Thoracic aorta (tissue), 2 donors: ENCODE data around the gene BSPRY. TPM values are rescaled to one million over a fixed set of nuclear protein-coding genes. Genes with fewer than 3 reads are reported as not detected.

ENCODE experiments used
- ATAC-seq: fragments of 150-250 bp; one replicate; pipeline ENCODE4 v1.8.0; 2017; ENCODE audit warnings: low read depth; ENCODE audit not compliant: insufficient number of reproducible peaks, low FRiP score
- DNase-seq: peaks from one replicate; pipeline ENCODE4 v3.0.0-alpha.2; 2020; ENCODE audit warnings: low spot score
- H3K27ac ChIP-seq, 2 donors: fragments of 200-600 bp; sonication (generic); 1 replicate in 1 of 2; 2 replicates in 1 of 2; pipeline ENCODE4 v1.5.1; 2016; ENCODE audit warnings: mild to moderate bottlenecking in 2 of 2, moderate library complexity in 2 of 2
- H3K27me3 ChIP-seq: fragments of 200-600 bp; sonication (generic); replicated peaks from 2 replicates; pipeline ENCODE4 v1.6.0; 2016; ENCODE audit warnings: mild to moderate bottlenecking; ENCODE audit not compliant: insufficient read depth
- H3K36me3 ChIP-seq: fragments of 200-600 bp; sonication (generic); one replicate; pipeline ENCODE4 v1.5.1; 2016
- H3K4me1 ChIP-seq, 2 donors: fragments of 200-600 bp; sonication (generic); 1 replicate in 1 of 2; 2 replicates in 1 of 2; pipeline versions ENCODE4 v1.5.1 to v1.6.0; 2016; ENCODE audit warnings: low read depth in 2 of 2, mild to moderate bottlenecking in 1 of 2; ENCODE audit not compliant: control insufficient read depth in 1 of 2
- H3K4me3 ChIP-seq: fragments of 200-600 bp; sonication (generic); 2 replicates; pipeline ENCODE4 v1.5.1; 2016; ENCODE audit warnings: mild to moderate bottlenecking
- H3K9me3 ChIP-seq: fragments of 200-600 bp; sonication (generic); 2 replicates; pipeline ENCODE4 v1.5.1; 2016
- total RNA-seq, 2 donors: library from RNA; depleted of rRNA; stranded (reverse); fragments of >200 nt; gene quantifications; one replicate each; pipeline versions ENCODE4 v1.1.0 to v1.2.3, GENCODE V29; 2016
- TF ChIP-seq, protein P1 (sequence below): fragments of 200-600 bp; sonication (generic); IDR thresholded peaks from one replicate; pipeline ENCODE4 v1.5.1; 2019; ENCODE audit warnings: antibody characterized with exemption

Gene BSPRY
- total RNA-seq, 2 donors from 2014 or later: 0.14 TPM; not detected in 1

DNA sequence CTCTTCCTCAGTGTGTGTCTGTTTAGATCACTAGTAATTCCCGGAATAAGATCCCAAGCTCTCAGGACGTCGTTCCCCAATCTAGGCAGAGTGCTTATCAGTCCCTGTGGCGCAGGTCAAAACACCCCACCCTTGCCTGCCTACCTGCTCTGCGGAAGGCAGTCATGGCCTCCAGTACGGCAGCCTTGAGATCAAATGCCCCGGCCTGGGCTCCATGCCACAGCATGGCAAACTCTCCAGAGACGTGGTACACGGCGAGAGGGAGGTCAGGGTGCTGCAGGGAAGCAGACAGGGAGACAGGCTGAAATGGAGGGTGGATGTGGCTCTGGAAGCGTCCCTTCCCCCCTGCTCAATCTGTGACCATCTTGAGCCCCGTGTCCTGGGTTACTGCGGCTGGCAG is 39.5 kb downstream of the BSPRY start:
- TF ChIP-seq, protein P1, sequence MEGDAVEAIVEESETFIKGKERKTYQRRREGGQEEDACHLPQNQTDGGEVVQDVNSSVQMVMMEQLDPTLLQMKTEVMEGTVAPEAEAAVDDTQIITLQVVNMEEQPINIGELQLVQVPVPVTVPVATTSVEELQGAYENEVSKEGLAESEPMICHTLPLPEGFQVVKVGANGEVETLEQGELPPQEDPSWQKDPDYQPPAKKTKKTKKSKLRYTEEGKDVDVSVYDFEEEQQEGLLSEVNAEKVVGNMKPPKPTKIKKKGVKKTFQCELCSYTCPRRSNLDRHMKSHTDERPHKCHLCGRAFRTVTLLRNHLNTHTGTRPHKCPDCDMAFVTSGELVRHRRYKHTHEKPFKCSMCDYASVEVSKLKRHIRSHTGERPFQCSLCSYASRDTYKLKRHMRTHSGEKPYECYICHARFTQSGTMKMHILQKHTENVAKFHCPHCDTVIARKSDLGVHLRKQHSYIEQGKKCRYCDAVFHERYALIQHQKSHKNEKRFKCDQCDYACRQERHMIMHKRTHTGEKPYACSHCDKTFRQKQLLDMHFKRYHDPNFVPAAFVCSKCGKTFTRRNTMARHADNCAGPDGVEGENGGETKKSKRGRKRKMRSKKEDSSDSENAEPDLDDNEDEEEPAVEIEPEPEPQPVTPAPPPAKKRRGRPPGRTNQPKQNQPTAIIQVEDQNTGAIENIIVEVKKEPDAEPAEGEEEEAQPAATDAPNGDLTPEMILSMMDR: no peak
- Histone ChIP-seq H3K36me3 (peaks cover 40% of the 10 kb centered on the region), H3K27me3 (no peaks in the 10 kb centered on the region), H3K27ac (no peak overlapping the region), H3K4me3 (no peak overlapping the region), H3K9me3 (no peaks in the 10 kb centered on the region), H3K4me1 (no peaks in the 10 kb centered on the region)
- ATAC-seq: no peak
- DNase-seq: no peak

DNA sequence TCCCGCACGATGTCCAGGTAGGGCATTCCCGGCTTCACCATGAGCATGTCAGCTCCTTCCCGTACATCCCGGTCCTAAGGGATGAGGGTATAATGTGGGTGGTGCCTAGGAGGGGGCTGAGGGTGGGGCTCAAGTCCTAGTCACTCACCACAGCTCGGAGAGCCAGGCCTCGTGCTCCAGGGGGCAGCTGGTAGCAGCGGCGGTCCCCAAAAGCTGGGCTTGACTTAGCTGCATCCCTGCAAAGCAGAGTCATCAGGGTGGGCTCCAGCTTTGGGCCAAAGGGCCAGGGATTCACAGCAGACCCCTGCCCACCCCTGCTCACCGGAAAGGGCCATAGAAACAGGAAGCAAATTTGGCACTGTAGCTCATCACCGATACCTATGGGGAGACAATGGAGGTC is 40.1 kb downstream of the BSPRY start:
- no peaks in the 10 kb centered on the region for H3K4me1 ChIP-seq
- H3K4me3 ChIP-seq: no peak overlapping the region
- TF ChIP-seq, protein P1: no peak
- peaks cover 40% of the 10 kb centered on the region for H3K36me3 ChIP-seq
- H3K9me3 ChIP-seq: no peaks in the 10 kb centered on the region
- H3K27ac ChIP-seq: no peak overlapping the region
- ATAC-seq (no peak), DNase-seq (no peak)
- H3K27me3 ChIP-seq: no peaks in the 10 kb centered on the region

DNA sequence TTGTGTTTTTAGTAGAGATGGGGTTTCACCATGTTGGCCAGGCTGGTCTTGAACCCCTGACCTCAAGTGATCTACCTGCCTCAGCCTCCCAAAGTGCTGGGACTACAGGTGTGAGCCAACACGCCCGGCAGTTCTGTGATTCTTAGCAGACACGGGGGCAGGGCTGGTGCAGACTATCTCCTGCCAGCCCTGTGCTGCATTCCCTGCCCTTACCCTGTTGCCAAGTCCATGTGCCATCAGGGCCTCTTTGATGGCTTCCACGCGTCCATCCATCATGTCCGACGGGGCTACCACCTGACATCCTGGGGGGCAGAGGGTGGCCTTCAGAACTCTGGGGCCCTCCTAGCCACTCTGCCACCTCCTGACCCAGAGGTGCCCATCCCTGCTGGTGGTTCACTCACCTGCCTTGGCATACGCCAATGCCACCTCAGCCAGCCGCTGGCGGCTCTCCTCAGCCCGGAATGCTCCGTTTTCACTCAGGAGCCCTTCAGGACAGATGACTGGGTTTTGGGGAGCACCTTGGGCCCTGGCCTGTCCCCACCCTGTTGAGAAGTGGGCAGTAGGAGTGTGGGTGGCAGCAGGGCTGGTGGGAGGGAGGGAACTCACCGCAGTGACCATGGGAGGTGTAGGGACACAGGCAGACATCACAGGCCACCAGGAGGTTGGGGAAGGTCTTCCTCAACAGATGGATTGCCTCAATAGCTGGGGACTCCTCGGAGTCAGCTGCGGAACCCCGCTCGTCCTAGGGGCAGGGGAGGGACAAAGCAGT is 41.0 kb downstream of the BSPRY start:
- Histone ChIP-seq H3K9me3 (no peaks in the 10 kb centered on the region), H3K4me3 (no peak overlapping the region), H3K4me1 (no peaks in the 10 kb centered on the region), H3K27ac (no peak overlapping the region), H3K36me3 (peaks cover 40% of the 10 kb centered on the region), H3K27me3 (no peaks in the 10 kb centered on the region)
- DNase-seq: no peak
- TF ChIP-seq, protein P1: no peak
- ATAC-seq: no peak

DNA sequence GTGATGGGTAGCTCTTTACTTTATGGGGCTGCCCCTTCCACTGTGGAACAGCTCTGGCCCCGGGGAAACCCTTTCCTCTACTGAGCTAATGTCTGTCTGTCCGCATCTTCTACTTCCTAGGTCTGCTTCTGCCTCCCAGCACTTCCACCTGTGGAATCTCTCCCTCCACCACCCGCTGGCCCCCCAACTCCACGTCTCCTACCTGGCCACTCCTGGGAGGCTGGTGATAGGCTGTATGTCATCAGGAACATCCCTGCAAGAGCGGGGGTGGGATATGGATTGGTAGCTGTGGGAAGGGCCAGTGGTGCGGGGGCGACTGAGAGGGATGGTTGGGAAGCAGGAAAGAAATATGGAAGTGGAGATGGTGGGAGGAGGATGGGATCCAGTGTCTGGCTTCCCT is 42.6 kb downstream of the BSPRY start:
- Histone ChIP-seq H3K27me3 (no peaks in the 10 kb centered on the region), H3K36me3 (peaks cover 40% of the 10 kb centered on the region), H3K4me3 (no peak overlapping the region), H3K4me1 (no peaks in the 10 kb centered on the region), H3K27ac (no peak overlapping the region), H3K9me3 (no peaks in the 10 kb centered on the region)
- TF ChIP-seq, protein P1: no peak
- no peak for ATAC-seq
- DNase-seq: no peak

DNA sequence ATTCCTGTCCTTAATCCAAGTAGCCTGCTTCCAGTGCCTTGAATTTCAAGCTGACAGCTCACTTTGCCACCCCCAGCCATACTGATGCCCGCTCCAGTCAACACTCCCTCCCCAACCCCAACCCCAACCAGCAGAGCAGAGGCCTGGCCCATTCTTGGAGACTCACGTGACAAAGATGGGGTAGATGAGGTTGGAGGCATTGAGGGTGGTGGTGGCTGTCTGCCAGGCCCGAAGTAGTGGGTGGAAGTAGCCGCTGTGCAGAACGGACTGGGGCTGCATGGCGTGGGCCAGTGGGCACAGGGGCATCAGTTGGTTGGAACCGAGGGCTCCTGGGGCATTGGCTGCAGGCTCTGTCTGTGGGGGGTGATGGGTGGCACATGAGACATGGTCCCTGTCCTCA is 43.9 kb downstream of the BSPRY start:
- H3K4me1 ChIP-seq: no peaks in the 10 kb centered on the region
- no peak for ATAC-seq
- H3K9me3 ChIP-seq: no peaks in the 10 kb centered on the region
- no peaks in the 10 kb centered on the region for H3K27me3 ChIP-seq
- no peak overlapping the region for H3K27ac ChIP-seq
- H3K36me3 ChIP-seq: peaks cover 38% of the 10 kb centered on the region
- TF ChIP-seq, protein P1: no peak
- no peak overlapping the region for H3K4me3 ChIP-seq
- DNase-seq: no peak
